Measurements from ENCODE around the gene ATP8A2. TPM values are rescaled to one million over a fixed set of nuclear protein-coding genes. Genes with fewer than 3 reads are reported as not detected.

ATP8A2 gene
- total and polyA plus RNA-seq, 2 of the 8 experiments (the other 6 are each of a cell fraction or from before 2014, with no cell fraction given), result 2.4 to 8.3 TPM

GRCh38 chr13:25762795-25763377 is 391.1 kb downstream of the ATP8A2 start:
- Histone ChIP-seq H3K4ac (replicated peaks; ENCODE audit: insufficient read length, low read depth, low read length) (no peak overlapping the region), H3K4me3 (ENCODE audit: extremely low read depth in 1 of 4, insufficient read depth in 2 of 4, low read depth in 3 of 4, low read length in 4 of 4) (no peak overlapping the region), H4K5ac (ENCODE audit: insufficient read length, low read depth, low read length) (no peak overlapping the region), H4K91ac (replicated peaks; ENCODE audit: insufficient read length, low read length) (no peak overlapping the region), H2BK5ac (ENCODE audit: low read depth, low read length) (no peak overlapping the region), H4K8ac (ENCODE audit: extremely low read depth, insufficient read depth, low read length) (no peak overlapping the region), H2AFZ (ENCODE audit: low read length) (no peak overlapping the region), H3K56ac (replicated peaks; ENCODE audit: insufficient read length, low read depth, low read length) (no peak overlapping the region), H3K79me2 (ENCODE audit: control insufficient read depth in 1 of 2, insufficient read depth in 2 of 2, low read length in 2 of 2) (no peaks in the 10 kb centered on the region), H2BK20ac (ENCODE audit: low read length) (no peak overlapping the region), H3K9me3 (ENCODE audit: insufficient read depth in 2 of 2, low read depth in 1 of 2, low read length in 1 of 2) (peaks cover 0 to 2% of the 10 kb centered on the region in 2 experiments; a peak in 1 of 4 replicates), H3K9ac (replicated peaks in 1 of 4; ENCODE audit: extremely low read depth in 1 of 4, low read depth in 3 of 4, low read length in 3 of 4) (no peak overlapping the region), H3K36me3 (ENCODE audit: control insufficient read depth in 2 of 4, insufficient read depth in 4 of 4, low read length in 3 of 4) (no peaks in the 10 kb centered on the region), H4K20me1 (replicated peaks in 1 of 2; ENCODE audit: control insufficient read depth in 1 of 2, insufficient read depth in 2 of 2, low read length in 2 of 2) (no peaks in the 10 kb centered on the region), H3K27me3 (replicated peaks in 1 of 4; ENCODE audit: control insufficient read depth in 3 of 4, extremely low read depth in 1 of 4, insufficient read depth in 3 of 4, low read length in 3 of 4) (peaks cover 0 to 2% (median 0%) of the 10 kb centered on the region in 4 experiments; a peak in 1 of 7 replicates), H2BK12ac (ENCODE audit: low read depth, low read length) (no peak overlapping the region), H3K4me2 (ENCODE audit: insufficient read depth in 1 of 2, low read depth in 2 of 2, low read length in 2 of 2) (no peak overlapping the region; a peak in 1 of 4 replicates), H3K23ac (ENCODE audit: insufficient read length) (no peak overlapping the region), H3K18ac (ENCODE audit: extremely low read depth, low read length) (0 out of 2 replicates have a peak overlapping the region, but pooled peaks have one; percentile 11), H2BK15ac (ENCODE audit: low read length) (no peak overlapping the region), H3K4me1 (replicated peaks in 1 of 4; ENCODE audit: control insufficient read depth in 3 of 4, insufficient read depth in 4 of 4, low read length in 3 of 4) (peaks cover 2 to 5% (median 4%) of the 10 kb centered on the region in 4 experiments), H3K14ac (ENCODE audit: insufficient read length) (no peak overlapping the region), H3K79me1 (ENCODE audit: low read depth, low read length) (no peaks in the 10 kb centered on the region), H2AK5ac (ENCODE audit: low read depth, low read length) (no peak overlapping the region), H2BK120ac (replicated peaks; ENCODE audit: low read depth, low read length) (no peak overlapping the region), H3K23me2 (ENCODE audit: low read depth, low read length) (no peaks in the 10 kb centered on the region), H3K27ac (ENCODE audit: low read depth, low read length) (no peak overlapping the region)
- no peak for FAIRE-seq
- CTCF ChIA-PET (ENCODE audit: partially characterized antibody), result interaction anchor here (0.6 to 1.1 kb wide), 3 partner anchors 73 to 358 kb away, joined by 3 read pairs; no protein-coding TSS in a partner anchor
- WGBS, 2 experiments (ENCODE audit: extremely low coverage in 1 of 2, insufficient coverage in 1 of 2, insufficient read length in 1 of 2, insufficient replicate concordance in 2 of 2, low coverage in 1 of 2, low lambda C conversion rate in 2 of 2, missing lambda C conversion rate in 1 of 2), result 61% methylated on average over 8 of the region's 8 CpGs; no CpG with 5 or more reads in 1 of the 2 experiments
- POLR2A ChIA-PET (ENCODE audit: partially characterized antibody), result no interaction called here
- no peak for DNase-seq (ENCODE audit: low read depth in 1 of 2, low spot score in 2 of 2)
- TF ChIP-seq SUZ12 (IDR thresholded peaks at IDR 0.05; ENCODE audit: low read length), result no peak
- TF ChIP-seq HDAC2 (IDR thresholded peaks at IDR 0.05; ENCODE audit: borderline replicate concordance in 1 of 2, low read depth in 2 of 2, low read length in 2 of 2), result no peak
- no peak for TF ChIP-seq KDM1A (IDR thresholded peaks at IDR 0.05; ENCODE audit: borderline replicate concordance, low read length)
- TF ChIP-seq SP2 (IDR thresholded peaks at IDR 0.05; ENCODE audit: low read length), result no peak
- TF ChIP-seq POLR2A (IDR thresholded peaks at IDR 0.05; ENCODE audit: control extremely low read depth in 1 of 2, low read depth in 2 of 2, low read length in 2 of 2), result no peak
- TF ChIP-seq SIX5 (IDR thresholded peaks at IDR 0.05; ENCODE audit: low read depth, low read length), result no peak
- no peak for TF ChIP-seq JUN (IDR thresholded peaks at IDR 0.05; ENCODE audit: low read depth, low read length)
- no peak for TF ChIP-seq HDAC6 (IDR thresholded peaks at IDR 0.05; ENCODE audit: low read depth, low read length)
- no peak for TF ChIP-seq MAX (IDR thresholded peaks at IDR 0.05)
- TF ChIP-seq CHD2 (IDR thresholded peaks at IDR 0.05; ENCODE audit: low read length), result no peak
- no peak for TF ChIP-seq RAD21 (IDR thresholded peaks at IDR 0.05 in 1 of 2, conservative IDR thresholded peaks at IDR 0.05 in 1 of 2; ENCODE audit: low read depth in 2 of 2, low read length in 2 of 2)
- no peak for TF ChIP-seq RFX5 (IDR thresholded peaks at IDR 0.05; ENCODE audit: borderline replicate concordance, low read depth, low read length)
- TF ChIP-seq CHD1 (IDR thresholded peaks at IDR 0.05; ENCODE audit: low read depth, low read length), result no peak

Data from H1 (cell line).